ENCODE measurements around the gene PDZRN3.

The PDZRN3 gene

GRCh38 chr3:73389928-73390327, 234.8 kb downstream of the PDZRN3 start:
- no peak overlapping the region for H3K4me3 Mint-ChIP-seq
- no peak for ATAC-seq
- no peak overlapping the region for H3K27ac Mint-ChIP-seq
- H3K4me1 Mint-ChIP-seq, result no peaks in the 10 kb centered on the region
- DNase-seq, result no peak
- H3K27me3 Mint-ChIP-seq, result peaks cover 6% of the 10 kb centered on the region
- H3K9me3 Mint-ChIP-seq, result peaks cover 0 to under 1% of the 10 kb centered on the region in 2 donors

- Mint-ChIP-seq H3K27me3 (peaks cover 6% of the 10 kb centered on the region), H3K4me1 (no peaks in the 10 kb centered on the region), H3K27ac (no peak overlapping the region), H3K9me3 (peaks cover 3 to 5% of the 10 kb centered on the region in 2 donors), H3K4me3 (no peak overlapping the region)
- DNase-seq (no peak), ATAC-seq (no peak)
Observed at GRCh38 chr3:73389117-73389813, 235.5 kb downstream of the PDZRN3 start.

GRCh38 chr3:73385568-73385967, 239.2 kb downstream of the PDZRN3 start:
- H3K27me3 Mint-ChIP-seq, result no peaks in the 10 kb centered on the region
- ATAC-seq (no peak), DNase-seq (no peak)
- no peak overlapping the region for H3K4me3 Mint-ChIP-seq
- H3K27ac Mint-ChIP-seq, result no peak overlapping the region
- no peaks in the 10 kb centered on the region for H3K4me1 Mint-ChIP-seq
- peaks cover 11 to 21% of the 10 kb centered on the region in 2 donors for H3K9me3 Mint-ChIP-seq

- DNase-seq, result no peak
- no peak overlapping the region for H3K27ac Mint-ChIP-seq
Observed at GRCh38 chr3:73384091-73384906, 240.4 kb downstream of the PDZRN3 start.

GRCh38 chr3:73383470-73384049, 241.2 kb downstream of the PDZRN3 start:
- DNase-seq (no peak), ATAC-seq (no peak)
- Mint-ChIP-seq H3K4me3 (no peak overlapping the region), H3K27ac (no peak overlapping the region), H3K4me1 (no peaks in the 10 kb centered on the region), H3K9me3 (peaks cover 11 to 21% of the 10 kb centered on the region in 2 donors), H3K27me3 (no peaks in the 10 kb centered on the region)

More at GRCh38 chr3:73384091-73384906, 240.4 kb downstream of the PDZRN3 start:
- Mint-ChIP-seq H3K4me1 (no peaks in the 10 kb centered on the region), H3K9me3 (peaks cover 11 to 21% of the 10 kb centered on the region in 2 donors), H3K27me3 (no peaks in the 10 kb centered on the region), H3K4me3 (no peak overlapping the region)
- no peak for ATAC-seq

GRCh38 chr3:73381551-73381950, 243.2 kb downstream of the PDZRN3 start:
- Mint-ChIP-seq H3K4me3 (no peak overlapping the region), H3K27me3 (no peaks in the 10 kb centered on the region), H3K27ac (no peak overlapping the region), H3K4me1 (no peaks in the 10 kb centered on the region), H3K9me3 (peaks cover 11 to 21% of the 10 kb centered on the region in 2 donors)
- no peak for ATAC-seq
- DNase-seq, result no peak

- Mint-ChIP-seq H3K4me3 (no peak overlapping the region), H3K4me1 (no peaks in the 10 kb centered on the region), H3K27ac (no peak overlapping the region), H3K9me3 (peaks cover 11 to 21% of the 10 kb centered on the region in 2 donors), H3K27me3 (no peaks in the 10 kb centered on the region)
- DNase-seq, result no peak
- ATAC-seq, result no peak
Observed at GRCh38 chr3:73380735-73381532, 243.8 kb downstream of the PDZRN3 start.

- DNase-seq (no peak), ATAC-seq (no peak)
- no peak overlapping the region for H3K27ac Mint-ChIP-seq
- H3K9me3 Mint-ChIP-seq, result peaks cover 12 to 27% of the 10 kb centered on the region in 2 donors
- no peaks in the 10 kb centered on the region for H3K4me1 Mint-ChIP-seq
- H3K27me3 Mint-ChIP-seq, result no peaks in the 10 kb centered on the region
- H3K4me3 Mint-ChIP-seq, result no peak overlapping the region
Observed at GRCh38 chr3:73379465-73379864, 245.3 kb downstream of the PDZRN3 start.

- H3K27ac Mint-ChIP-seq, result no peak overlapping the region
- ATAC-seq, result no peak
- DNase-seq, result no peak
- H3K9me3 Mint-ChIP-seq, result peaks cover 12 to 20% of the 10 kb centered on the region in 2 donors
- H3K27me3 Mint-ChIP-seq, result no peaks in the 10 kb centered on the region
- H3K4me3 Mint-ChIP-seq, result no peak overlapping the region
- H3K4me1 Mint-ChIP-seq, result no peaks in the 10 kb centered on the region
Observed at GRCh38 chr3:73378207-73378606, 246.5 kb downstream of the PDZRN3 start.

- ATAC-seq, result no peak
- no peaks in the 10 kb centered on the region for H3K27me3 Mint-ChIP-seq
- H3K9me3 Mint-ChIP-seq, result peaks cover 8 to 9% of the 10 kb centered on the region in 2 donors
- H3K4me1 Mint-ChIP-seq, result no peaks in the 10 kb centered on the region
- no peak overlapping the region for H3K4me3 Mint-ChIP-seq
- no peak for DNase-seq
- no peak overlapping the region for H3K27ac Mint-ChIP-seq
Observed at GRCh38 chr3:73365756-73366397, 258.9 kb downstream of the PDZRN3 start.

GRCh38 chr3:73364517-73364916, 260.2 kb downstream of the PDZRN3 start:
- Mint-ChIP-seq H3K4me3 (no peak overlapping the region), H3K27ac (no peak overlapping the region), H3K4me1 (no peaks in the 10 kb centered on the region), H3K27me3 (no peaks in the 10 kb centered on the region), H3K9me3 (peaks cover 8 to 9% of the 10 kb centered on the region in 2 donors)
- ATAC-seq, result no peak
- DNase-seq, result no peak

- Mint-ChIP-seq H3K4me1 (no peaks in the 10 kb centered on the region), H3K27me3 (no peaks in the 10 kb centered on the region), H3K9me3 (peaks cover 8 to 9% of the 10 kb centered on the region in 2 donors), H3K27ac (no peak overlapping the region), H3K4me3 (no peak overlapping the region)
- DNase-seq (no peak), ATAC-seq (no peak)
Observed at GRCh38 chr3:73363093-73363492, 261.6 kb downstream of the PDZRN3 start.

- DNase-seq (no peak), ATAC-seq (no peak)
- no peaks in the 10 kb centered on the region for H3K4me1 Mint-ChIP-seq
- no peak overlapping the region for H3K27ac Mint-ChIP-seq
- H3K9me3 Mint-ChIP-seq, result peaks cover 13 to 16% of the 10 kb centered on the region in 2 donors
- no peak overlapping the region for H3K4me3 Mint-ChIP-seq
- H3K27me3 Mint-ChIP-seq, result no peaks in the 10 kb centered on the region
Observed at GRCh38 chr3:73361591-73361990, 263.1 kb downstream of the PDZRN3 start.

- H3K27ac Mint-ChIP-seq, result no peak overlapping the region
- H3K27me3 Mint-ChIP-seq, result peaks cover 10% of the 10 kb centered on the region
- peaks cover 5 to 12% of the 10 kb centered on the region in 2 donors for H3K9me3 Mint-ChIP-seq
- ATAC-seq (no peak), DNase-seq (no peak)
- no peak overlapping the region for H3K4me3 Mint-ChIP-seq
- no peaks in the 10 kb centered on the region for H3K4me1 Mint-ChIP-seq
Observed at GRCh38 chr3:73353649-73354217, 271.0 kb downstream of the PDZRN3 start.

All from stimulated activated naive CD8-positive, alpha-beta T cell treated with anti-CD3 and anti-CD28 coated beads, Interleukin-15, amount 100 ng/mL, for 72 hours (primary cell).